Endodermal cell (in vitro differentiated cells): ENCODE data around the gene METTL24. TPM values are rescaled to one million over a fixed set of nuclear protein-coding genes. Genes with fewer than 3 reads are reported as not detected.

ENCODE experiments used
- DNase-seq: peaks from one replicate; pipeline ENCODE4 v3.0.0-alpha.2; 2017
- H3K27ac ChIP-seq: 2 replicates; pipeline ENCODE4 v1.5.1; 2013; ENCODE audit warnings: mild to moderate bottlenecking, low read depth, low read length, moderate library complexity
- H3K27me3 ChIP-seq: 2 replicates; pipeline ENCODE4 v1.6.1; 2013; ENCODE audit warnings: mild to moderate bottlenecking, low read length, moderate library complexity; ENCODE audit not compliant: insufficient read depth, control insufficient read depth, poor library complexity, severe bottlenecking
- H3K36me3 ChIP-seq: 2 replicates; pipeline ENCODE4 v1.7.0; 2013; ENCODE audit warnings: mild to moderate bottlenecking, low read length, moderate library complexity; ENCODE audit not compliant: control insufficient read depth, insufficient read depth
- H3K4me1 ChIP-seq: one replicate; pipeline ENCODE4 v1.7.0; 2013; ENCODE audit warnings: low read length; ENCODE audit not compliant: control insufficient read depth, insufficient read depth
- H3K4me3 ChIP-seq: 2 replicates; pipeline ENCODE4 v1.5.1; 2013; ENCODE audit warnings: mild to moderate bottlenecking, low read length, moderate library complexity
- H3K9ac ChIP-seq: 2 replicates; pipeline ENCODE4 v1.6.1; 2013; ENCODE audit warnings: mild to moderate bottlenecking, low read length, moderate library complexity; ENCODE audit not compliant: poor library complexity, severe bottlenecking; ENCODE audit errors: extremely low read depth
- H3K9me3 ChIP-seq: 2 replicates; pipeline ENCODE4 v1.6.1; 2013; ENCODE audit warnings: mild to moderate bottlenecking, low read length, moderate library complexity; ENCODE audit not compliant: control insufficient read depth
- H3K27ac Mint-ChIP-seq: 2 replicates; pipeline ENCODE4 v1.8.0; 2020; ENCODE audit warnings: mixed read lengths
- H3K27me3 Mint-ChIP-seq: 2 replicates; pipeline ENCODE4 v1.8.0; 2021; ENCODE audit warnings: mild to moderate bottlenecking, mixed read lengths; ENCODE audit not compliant: insufficient read depth
- H3K36me3 Mint-ChIP-seq: 2 replicates; pipeline ENCODE4 v1.8.0; 2020; ENCODE audit warnings: low read depth, mixed read lengths
- H3K4me1 Mint-ChIP-seq: 2 replicates; pipeline ENCODE4 v1.8.0; 2020; ENCODE audit warnings: mixed read lengths
- H3K4me3 Mint-ChIP-seq: 2 replicates; pipeline ENCODE4 v1.8.0; 2020; ENCODE audit warnings: mild to moderate bottlenecking, moderate library complexity, mixed read lengths
- H3K9me3 Mint-ChIP-seq: 2 replicates; pipeline ENCODE4 v1.8.0; 2020; ENCODE audit warnings: mild to moderate bottlenecking, mixed read lengths
- WGBS, 2 experiments: methylation state at CpG; one replicate each; pipeline versions ENCODE4 v1.1.5 to v1.1.7; 2013; ENCODE audit warnings: missing lambda C conversion rate in 2 of 2, mixed read lengths in 1 of 2; ENCODE audit not compliant: insufficient coverage in 1 of 2, insufficient read length in 1 of 2; 5-methylcytosine and 5-hydroxymethylcytosine counted together
- total RNA-seq, 2 donors: library from RNA; stranded (reverse); fragmentation: NEBNext Ultra II Directional in 1 of 2; extraction: Animal tissue kit (Norgen Biotek cat#: 25700) in 1 of 2; gene quantifications; 2 replicates in 1 of 2; 3 replicates in 1 of 2; pipeline ENCODE4 v1.2.1, GENCODE V29; 2021
- TF ChIP-seq, protein P1 (sequence below): fragments of 200-600 bp; sonication (generic); conservative IDR thresholded peaks from 2 replicates; pipeline ENCODE4 v1.5.0; 2021; ENCODE audit warnings: antibody characterized with exemption, mild to moderate bottlenecking

The METTL24 gene
- total RNA-seq, 2 donors from 2014 or later: 0.24 to 1.3 TPM

DNA sequence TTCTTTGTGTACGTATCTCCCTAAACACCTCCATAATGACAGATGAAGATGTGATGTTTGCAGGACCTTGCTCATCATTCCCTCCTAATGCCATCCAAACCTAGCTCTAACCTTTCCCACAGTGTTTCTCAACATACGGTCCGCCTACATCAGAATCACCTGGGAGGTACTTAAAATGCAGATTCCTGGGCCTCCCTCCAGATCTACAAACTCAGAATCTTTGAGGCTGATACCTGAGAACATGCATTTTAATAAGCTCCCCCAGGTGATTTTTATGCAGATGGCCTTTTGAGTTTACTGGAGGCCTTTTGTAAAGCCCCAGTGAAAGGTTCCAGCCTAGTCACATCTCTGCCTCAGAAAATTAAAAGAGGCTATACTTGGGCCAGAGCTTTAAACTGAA lies 40.5 kb downstream of the METTL24 start:
- Mint-ChIP-seq H3K27me3 (no peaks in the 10 kb centered on the region), H3K27ac (no peak overlapping the region), H3K9me3 (no peaks in the 10 kb centered on the region), H3K4me3 (no peak overlapping the region), H3K4me1 (peaks cover 13% of the 10 kb centered on the region), H3K36me3 (no peaks in the 10 kb centered on the region)
- WGBS, 2 experiments: 90 to 93% methylated on average over 2 to 3 of the region's 3 CpGs
- no peak for DNase-seq
- Histone ChIP-seq H3K36me3 (no peaks in the 10 kb centered on the region), H3K27ac (no peak overlapping the region), H3K4me3 (no peak overlapping the region), H3K9me3 (no peaks in the 10 kb centered on the region), H3K4me1 (peaks cover 9% of the 10 kb centered on the region), H3K27me3 (peaks cover 25% of the 10 kb centered on the region), H3K9ac (no peak overlapping the region)
- TF ChIP-seq, protein P1, sequence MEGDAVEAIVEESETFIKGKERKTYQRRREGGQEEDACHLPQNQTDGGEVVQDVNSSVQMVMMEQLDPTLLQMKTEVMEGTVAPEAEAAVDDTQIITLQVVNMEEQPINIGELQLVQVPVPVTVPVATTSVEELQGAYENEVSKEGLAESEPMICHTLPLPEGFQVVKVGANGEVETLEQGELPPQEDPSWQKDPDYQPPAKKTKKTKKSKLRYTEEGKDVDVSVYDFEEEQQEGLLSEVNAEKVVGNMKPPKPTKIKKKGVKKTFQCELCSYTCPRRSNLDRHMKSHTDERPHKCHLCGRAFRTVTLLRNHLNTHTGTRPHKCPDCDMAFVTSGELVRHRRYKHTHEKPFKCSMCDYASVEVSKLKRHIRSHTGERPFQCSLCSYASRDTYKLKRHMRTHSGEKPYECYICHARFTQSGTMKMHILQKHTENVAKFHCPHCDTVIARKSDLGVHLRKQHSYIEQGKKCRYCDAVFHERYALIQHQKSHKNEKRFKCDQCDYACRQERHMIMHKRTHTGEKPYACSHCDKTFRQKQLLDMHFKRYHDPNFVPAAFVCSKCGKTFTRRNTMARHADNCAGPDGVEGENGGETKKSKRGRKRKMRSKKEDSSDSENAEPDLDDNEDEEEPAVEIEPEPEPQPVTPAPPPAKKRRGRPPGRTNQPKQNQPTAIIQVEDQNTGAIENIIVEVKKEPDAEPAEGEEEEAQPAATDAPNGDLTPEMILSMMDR: no peak

DNA sequence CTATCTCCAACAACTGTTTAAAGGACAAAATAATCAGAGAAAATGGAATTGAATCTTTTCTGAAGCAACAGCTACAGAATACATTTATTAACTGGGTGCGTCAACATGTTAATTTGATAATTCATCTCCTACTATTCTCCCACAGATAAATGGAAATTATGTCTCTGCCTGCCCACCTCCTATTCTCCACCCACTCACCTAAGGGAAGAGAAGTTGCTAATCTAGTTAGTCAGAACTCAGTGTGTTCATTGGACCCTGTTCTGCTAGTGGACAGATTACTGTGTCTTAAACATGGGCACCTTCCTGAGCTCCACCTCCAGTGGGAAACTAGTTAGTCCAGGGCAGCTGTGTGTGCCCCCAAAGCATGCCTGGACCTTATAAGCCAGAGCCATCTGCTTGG lies 41.0 kb downstream of the METTL24 start:
- H3K4me3 Mint-ChIP-seq: no peak overlapping the region
- Histone ChIP-seq H3K4me3 (no peak overlapping the region), H3K4me1 (peaks cover 4% of the 10 kb centered on the region), H3K27me3 (peaks cover 25% of the 10 kb centered on the region), H3K9ac (no peak overlapping the region), H3K9me3 (no peaks in the 10 kb centered on the region), H3K27ac (no peak overlapping the region), H3K36me3 (no peaks in the 10 kb centered on the region)
- no peak for DNase-seq
- H3K27ac Mint-ChIP-seq: no peak overlapping the region
- H3K9me3 Mint-ChIP-seq: no peaks in the 10 kb centered on the region
- H3K27me3 Mint-ChIP-seq: no peaks in the 10 kb centered on the region
- peaks cover 9% of the 10 kb centered on the region for H3K4me1 Mint-ChIP-seq
- H3K36me3 Mint-ChIP-seq: no peaks in the 10 kb centered on the region
- TF ChIP-seq, protein P1: no peak
- WGBS, 2 experiments: 95 to 100% methylated on average over 1 of the region's 1 CpG

DNA sequence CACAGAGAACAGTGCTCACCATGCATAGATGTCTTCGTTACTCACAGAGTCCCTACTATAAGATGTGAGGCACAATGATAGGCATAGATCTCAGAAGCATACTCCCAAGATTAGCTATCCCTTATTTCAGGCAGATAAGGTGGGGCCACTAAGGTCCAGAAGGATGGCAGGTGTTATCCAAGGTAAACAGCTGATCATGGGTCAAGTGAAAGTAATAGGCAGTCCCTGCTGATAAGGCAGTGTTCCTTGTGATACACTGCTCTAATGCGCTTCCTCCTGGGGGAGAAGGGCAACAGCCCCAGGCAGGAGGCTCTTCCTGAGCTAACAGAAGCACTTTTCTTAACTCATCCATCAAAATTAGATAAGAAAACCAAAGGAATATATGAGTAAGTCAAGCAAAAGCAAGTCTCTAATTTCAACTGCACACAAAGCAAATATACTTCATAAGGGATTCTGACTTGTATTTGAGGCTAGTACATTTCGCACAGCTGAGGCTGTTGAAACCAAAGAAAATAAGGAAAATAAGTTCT lies 42.2 kb downstream of the METTL24 start:
- no peaks in the 10 kb centered on the region for H3K9me3 ChIP-seq
- DNase-seq: no peak
- H3K9me3 Mint-ChIP-seq: no peaks in the 10 kb centered on the region
- H3K4me3 Mint-ChIP-seq: no peak overlapping the region
- H3K4me1 Mint-ChIP-seq: peaks cover 8% of the 10 kb centered on the region
- no peaks in the 10 kb centered on the region for H3K4me1 ChIP-seq
- H3K4me3 ChIP-seq: no peak overlapping the region
- TF ChIP-seq, protein P1: no peak
- H3K27ac ChIP-seq: no peak overlapping the region
- H3K36me3 Mint-ChIP-seq: no peaks in the 10 kb centered on the region
- no peak overlapping the region for H3K27ac Mint-ChIP-seq
- H3K27me3 ChIP-seq: peaks cover 25% of the 10 kb centered on the region
- H3K27me3 Mint-ChIP-seq: no peaks in the 10 kb centered on the region
- 92 to 100% methylated on average over 2 to 3 of the region's 3 CpGs for WGBS, 2 experiments
- no peak overlapping the region for H3K9ac ChIP-seq
- H3K36me3 ChIP-seq: no peaks in the 10 kb centered on the region
